Left renal pelvis (tissue), 4 donors: Measurements from ENCODE around the gene GRN. TPM values are rescaled to one million over a fixed set of nuclear protein-coding genes. Genes with fewer than 3 reads are reported as not detected.

Source experiments
- DNase-seq, 4 donors: peaks; one replicate each; pipeline ENCODE4 v3.0.0-alpha.2; 2013; ENCODE audit warnings: low read depth in 4 of 4, low spot score in 3 of 4
- polyA plus RNA-seq, 4 donors: library from polyadenylated mRNA; unstranded; fragments of 120-200 nt; gene quantifications; one replicate each; pipeline ENCODE4 v1.2.1, GENCODE V29; 2013; ENCODE audit not compliant: insufficient read length in 4 of 4

Gene GRN
- 100 to 1,000 TPM; 208 to 298 (median 242) TPM for polyA plus RNA-seq

GRCh38 chr17:44344939-44345453 lies at the start of gene GRN:
Gene GRN, plus strand, starts transcription at chr17:44345302. Its CDS starts 3,863 bp downstream, at chr17:44349165.
- DNase-seq = peak; percentile 97 to 99 (median 98)

GRCh38 chr17:44297975-44298374 lies 47.1 kb upstream of the GRN start:
- no peak for DNase-seq

- no peak for DNase-seq
Observed at GRCh38 chr17:44304651-44305050, 40.5 kb upstream of the GRN start.

- DNase-seq = no peak
Observed at GRCh38 chr17:44307387-44308186, 37.5 kb upstream of the GRN start.

- peak; percentile 68 to 81 (median 78) for DNase-seq
Observed at GRCh38 chr17:44308320-44308818, 36.7 kb upstream of the GRN start, which contains the start of gene RUNDC3A. Gene RUNDC3A, plus strand, starts transcription at chr17:44308601. Its CDS starts 232 bp downstream, at chr17:44308833.

- no peak for DNase-seq
Observed at GRCh38 chr17:44308865-44309264, 36.2 kb upstream of the GRN start.

- DNase-seq = no peak
Observed at GRCh38 chr17:44309472-44309871, 35.6 kb upstream of the GRN start.

- DNase-seq = no peak
Observed at GRCh38 chr17:44310188-44310587, 34.9 kb upstream of the GRN start.

- DNase-seq = no peak
Observed at GRCh38 chr17:44310609-44311376, 34.3 kb upstream of the GRN start.

- no peak for DNase-seq
Observed at GRCh38 chr17:44311562-44312181, 33.4 kb upstream of the GRN start.

GRCh38 chr17:44312396-44313104 lies 32.6 kb upstream of the GRN start:
- no peak for DNase-seq

- no peak for DNase-seq
Observed at GRCh38 chr17:44314031-44314430, 31.1 kb upstream of the GRN start.

GRCh38 chr17:44314524-44314868 lies 30.6 kb upstream of the GRN start:
- no peak for DNase-seq

- DNase-seq = no peak
Observed at GRCh38 chr17:44314869-44315661, 30.0 kb upstream of the GRN start.

- no peak for DNase-seq
Observed at GRCh38 chr17:44315760-44316731, 29.1 kb upstream of the GRN start.

- DNase-seq = no peak
Observed at GRCh38 chr17:44317545-44317944, 27.6 kb upstream of the GRN start.

GRCh38 chr17:44318077-44318892 lies 26.8 kb upstream of the GRN start:
- no peak for DNase-seq
